K562 (cell line): ENCODE results near the gene HOXA10. TPM values are rescaled to one million over a fixed set of nuclear protein-coding genes. Genes with fewer than 3 reads are reported as not detected.

Experiments used
- ATAC-seq: fragments of 200-7000 bp; cut with Tn5 transposase; 3 replicates; pipeline ENCODE4 v1.9.1; 2020; ENCODE audit warnings: moderate library complexity
- BruUV-seq: library from RNA; stranded (reverse); fragments of 400-500 nt; replicated peaks from 2 replicates; lab custom pipeline; 2021; lab: Mats Ljungman, UMichigan
- CTCF ChIA-PET: fragments of 300-600 bp; formaldehyde crosslinking; extraction: SDS; loops from one replicate; lab custom pipeline; 2021; ENCODE audit warnings: low intra/inter-chr PET ratio; lab: Yijun Ruan, JAX
- POLR2A ChIA-PET: fragments of 300-600, 350-650 bp; sonication (Branson Sonifier 250); formaldehyde crosslinking; extraction: SDS; loops from one replicate; lab custom pipeline; 2021; ENCODE audit warnings: antibody characterized with exemption, inconsistent platforms; lab: Yijun Ruan, JAX
- DNase-seq, 4 experiments: peaks; one replicate each; pipeline versions ENCODE4 v3.0.0 to v3.0.0-alpha.2; 2011 to 2018; ENCODE audit warnings: low spot score in 3 of 4, mixed read lengths in 3 of 4; ENCODE audit errors: extremely low read depth in 1 of 4
- FAIRE-seq: peaks from 2 replicates; lab custom pipeline; 2011; peaks lifted over from hg19 to GRCh38; lab: Jason Lieb, UNC
- H2AFZ ChIP-seq: 2 replicates; pipeline ENCODE4 v1.6.0; 2011; ENCODE audit warnings: low read depth, low read length, control low read depth, inconsistent platforms
- H3K27ac ChIP-seq: fragments of 200-600 bp; 3 replicates; pipeline ENCODE4 v1.8.0; 2011; ENCODE audit warnings: low read depth, mild to moderate bottlenecking, control low read depth, inconsistent platforms, low read length, moderate library complexity, mixed read lengths; ENCODE audit errors: extremely low read depth
- H3K27me3 ChIP-seq, 2 experiments: fragments of 300-600 bp in 1 of 2; 2 replicates in 1 of 2; 3 replicates in 1 of 2; pipeline versions ENCODE4 v1.6.0 to v1.8.0; 2011; ENCODE audit warnings: inconsistent platforms in 2 of 2, low read length in 2 of 2, mild to moderate bottlenecking in 1 of 2, mixed read lengths in 1 of 2, moderate library complexity in 1 of 2; ENCODE audit not compliant: control insufficient read depth in 2 of 2, insufficient read depth in 2 of 2
- H3K36me3 ChIP-seq: fragments of 300-600 bp; 3 replicates; pipeline ENCODE4 v1.8.0; 2011; ENCODE audit warnings: mild to moderate bottlenecking, low read length, inconsistent platforms; ENCODE audit not compliant: control insufficient read depth, insufficient read depth
- H3K4me1 ChIP-seq, 2 experiments: fragments of 200-600 bp in 1 of 2; replicated peaks in 1 of 2; 2 replicates in 1 of 2; 3 replicates in 1 of 2; pipeline versions ENCODE4 v1.5.1 to v1.8.0; 2011; ENCODE audit warnings: inconsistent platforms in 2 of 2, low read length in 2 of 2, mild to moderate bottlenecking in 1 of 2, mixed read lengths in 1 of 2, moderate library complexity in 1 of 2; ENCODE audit not compliant: control insufficient read depth in 2 of 2, insufficient read depth in 2 of 2
- H3K4me2 ChIP-seq: 2 replicates; pipeline ENCODE4 v1.6.1; 2011; ENCODE audit warnings: low read length, control low read depth, inconsistent platforms, mixed read lengths; ENCODE audit not compliant: insufficient read depth
- H3K4me3 ChIP-seq: fragments of 200-600 bp; sonication (generic), shearing (Covaris generic); 2 replicates; pipeline ENCODE4 v1.5.1; 2016; ENCODE audit warnings: control low read depth, inconsistent platforms
- H3K79me2 ChIP-seq: fragments of 200-600 bp; 3 replicates; pipeline ENCODE4 v1.8.0; 2011; ENCODE audit warnings: low read length, inconsistent platforms; ENCODE audit not compliant: control insufficient read depth, insufficient read depth
- H3K9ac ChIP-seq, 2 experiments: 2 replicates each; pipeline versions ENCODE4 v1.6.0 to v1.6.1; 2011; ENCODE audit warnings: low read depth in 2 of 2, low read length in 2 of 2, control low read depth in 1 of 2, inconsistent platforms in 1 of 2, mild to moderate bottlenecking in 1 of 2, mixed read lengths in 1 of 2; ENCODE audit not compliant: insufficient read depth in 1 of 2
- H3K9me1 ChIP-seq: one replicate; pipeline ENCODE4 v1.6.0; 2011; ENCODE audit warnings: inconsistent platforms, mild to moderate bottlenecking, low read length, moderate library complexity; ENCODE audit not compliant: control insufficient read depth, insufficient read depth
- H3K9me3 ChIP-seq: replicated peaks from 2 replicates; pipeline ENCODE4 v1.5.1; 2011; ENCODE audit warnings: low read depth, low read length, inconsistent platforms; ENCODE audit not compliant: control insufficient read depth, insufficient read depth
- H4K20me1 ChIP-seq: replicated peaks from 2 replicates; pipeline ENCODE4 v1.6.1; 2011; ENCODE audit warnings: low read length, inconsistent platforms, mixed read lengths; ENCODE audit not compliant: control insufficient read depth, insufficient read depth
- CHD4 ChIP-seq: fragments of 200-600 bp; sonication (generic); IDR thresholded peaks from 3 replicates; pipeline ENCODE4 v1.6.1; 2012; ENCODE audit warnings: low read depth, mild to moderate bottlenecking, mixed read lengths, low read length, inconsistent platforms; ENCODE audit not compliant: insufficient read depth, insufficient replicate concordance, poor library complexity, severe bottlenecking
- GATA2 ChIP-seq: sonication (generic); formaldehyde crosslinking; IDR thresholded peaks from 2 replicates; pipeline ENCODE4 v1.4.0; 2020; ENCODE audit warnings: mild to moderate bottlenecking, missing genetic modification reagents
- WGBS: fragments of 100-300 bp; shearing (Covaris generic); methylation state at CpG from one replicate; pipeline ENCODE4 v1.1.6; 2016; ENCODE audit warnings: low coverage, mixed read lengths; ENCODE audit not compliant: insufficient coverage; ENCODE audit errors: missing lambda C conversion rate; 5-methylcytosine and 5-hydroxymethylcytosine counted together
- in situ Hi-C: fragments of 300-500 bp; cut with MboI; formaldehyde crosslinking; loops from 4 replicates; pipeline ENCODE4 v1.15.0; 2018; ENCODE audit warnings: inconsistent platforms, mixed read lengths
- intact Hi-C: fragments of 100-400 bp; cut with micrococcal nuclease; formaldehyde crosslinking; loops from 2 replicates; pipeline ENCODE4 v1.14.2; 2022
- polyA plus RNA-seq, 8 experiments: library from polyadenylated mRNA; depleted of rRNA in 4 of 8; stranded (reverse) in 5 of 8; unstranded in 3 of 8; fragments of >200 nt; fragmentation: Nextera tagmentation in 2 of 8; fragmentation: Illumina TruSeq in 1 of 8; extraction: Ambion mirVana in 2 of 8; extraction: Trizol in 1 of 8; gene quantifications; 2 replicates each; pipeline versions ENCODE4 v1.2.1 to v1.2.3, GENCODE V29; 2011 to 2014; ENCODE audit warnings: inconsistent platforms in 1 of 8, missing spikeins in 1 of 8
- total RNA-seq, 7 experiments: library from RNA; depleted of rRNA in 6 of 7; stranded (reverse); fragments of >200 nt in 6 of 7; fragmentation: Illumina TruSeq in 2 of 7; extraction: Trizol in 2 of 7; gene quantifications; 2 replicates each; pipeline versions ENCODE4 v1.2.1 to v1.2.3, GENCODE V29; 2011 to 2021; ENCODE audit warnings: low replicate concordance in 1 of 7
- TF ChIP-seq, protein P1 (sequence below), 2 experiments: fragments of 450-650 bp; formaldehyde crosslinking in 1 of 2; IDR thresholded peaks; 2 replicates each; pipeline versions ENCODE4 v1.4.0 to v1.6.1; 2014 to 2020; ENCODE audit warnings: mild to moderate bottlenecking in 2 of 2, borderline replicate concordance in 1 of 2, low read depth in 1 of 2

Gene HOXA10
- total and polyA plus RNA-seq, 9 of the 15 experiments (the other 6 are each of a cell fraction or from before 2014, with no cell fraction given) = not detected

DNA sequence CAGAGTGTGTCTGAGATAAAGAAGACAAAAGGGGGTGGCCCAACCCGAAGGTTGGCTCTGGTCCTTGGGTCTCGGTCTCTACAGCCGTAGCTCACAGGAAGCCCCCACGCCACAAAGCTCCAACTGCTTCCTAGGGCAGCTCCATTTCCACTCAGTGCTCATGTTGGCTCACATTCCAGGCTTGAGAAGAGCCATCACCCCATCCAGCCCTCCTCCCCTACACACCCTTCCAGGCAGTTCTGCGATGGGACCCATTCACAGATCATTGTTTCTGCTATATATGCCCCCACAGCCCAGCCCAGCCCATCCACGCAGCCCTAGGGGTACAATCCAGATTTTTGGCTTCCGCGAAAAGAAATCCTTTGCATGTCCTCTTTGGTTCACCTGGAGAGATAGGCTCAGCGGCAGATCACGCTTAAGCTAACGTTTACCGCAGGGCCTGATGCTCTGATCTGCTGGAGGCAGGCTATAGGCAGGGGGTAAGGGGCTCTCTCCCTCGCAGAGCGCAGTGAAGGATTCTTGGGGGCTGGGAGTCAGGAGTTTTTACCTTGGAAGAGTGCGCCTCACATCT, 17.1 kb upstream of the HOXA10 start:
- intact Hi-C loops (no loop called here), in situ Hi-C loops (no loop called here)
- no peak for ATAC-seq
- Histone ChIP-seq H3K79me2 (no peaks in the 10 kb centered on the region), H3K4me1 (peaks cover 0 to 18% of the 10 kb centered on the region in 2 experiments; a peak in 2 of 5 replicates), H3K27ac (no peak overlapping the region), H3K9me1 (no peaks in the 10 kb centered on the region), H4K20me1 (no peaks in the 10 kb centered on the region), H3K36me3 (no peaks in the 10 kb centered on the region), H3K4me2 (no peak overlapping the region), H3K9ac (no peak overlapping the region), H3K4me3 (no peak overlapping the region), H3K9me3 (no peaks in the 10 kb centered on the region), H3K27me3 (peaks cover 34 to 62% of the 10 kb centered on the region in 2 experiments), H2AFZ (no peak overlapping the region)
- FAIRE-seq = no peak
- no TSS peak for BruUV-seq
- ChIA-PET CTCF (no interaction called here), POLR2A (no interaction called here)
- WGBS = 5% methylated on average over 15 of the region's 15 CpGs
- no peak for DNase-seq
- TF ChIP-seq GATA2 (CRISPR knock-in tag) (no peak), CHD4 (no peak)
- TF ChIP-seq, protein P1, sequence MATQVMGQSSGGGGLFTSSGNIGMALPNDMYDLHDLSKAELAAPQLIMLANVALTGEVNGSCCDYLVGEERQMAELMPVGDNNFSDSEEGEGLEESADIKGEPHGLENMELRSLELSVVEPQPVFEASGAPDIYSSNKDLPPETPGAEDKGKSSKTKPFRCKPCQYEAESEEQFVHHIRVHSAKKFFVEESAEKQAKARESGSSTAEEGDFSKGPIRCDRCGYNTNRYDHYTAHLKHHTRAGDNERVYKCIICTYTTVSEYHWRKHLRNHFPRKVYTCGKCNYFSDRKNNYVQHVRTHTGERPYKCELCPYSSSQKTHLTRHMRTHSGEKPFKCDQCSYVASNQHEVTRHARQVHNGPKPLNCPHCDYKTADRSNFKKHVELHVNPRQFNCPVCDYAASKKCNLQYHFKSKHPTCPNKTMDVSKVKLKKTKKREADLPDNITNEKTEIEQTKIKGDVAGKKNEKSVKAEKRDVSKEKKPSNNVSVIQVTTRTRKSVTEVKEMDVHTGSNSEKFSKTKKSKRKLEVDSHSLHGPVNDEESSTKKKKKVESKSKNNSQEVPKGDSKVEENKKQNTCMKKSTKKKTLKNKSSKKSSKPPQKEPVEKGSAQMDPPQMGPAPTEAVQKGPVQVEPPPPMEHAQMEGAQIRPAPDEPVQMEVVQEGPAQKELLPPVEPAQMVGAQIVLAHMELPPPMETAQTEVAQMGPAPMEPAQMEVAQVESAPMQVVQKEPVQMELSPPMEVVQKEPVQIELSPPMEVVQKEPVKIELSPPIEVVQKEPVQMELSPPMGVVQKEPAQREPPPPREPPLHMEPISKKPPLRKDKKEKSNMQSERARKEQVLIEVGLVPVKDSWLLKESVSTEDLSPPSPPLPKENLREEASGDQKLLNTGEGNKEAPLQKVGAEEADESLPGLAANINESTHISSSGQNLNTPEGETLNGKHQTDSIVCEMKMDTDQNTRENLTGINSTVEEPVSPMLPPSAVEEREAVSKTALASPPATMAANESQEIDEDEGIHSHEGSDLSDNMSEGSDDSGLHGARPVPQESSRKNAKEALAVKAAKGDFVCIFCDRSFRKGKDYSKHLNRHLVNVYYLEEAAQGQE (IDR thresholded peaks at IDR 0.05; ENCODE audit: borderline replicate concordance) = no peak
- TF ChIP-seq, protein P1 (CRISPR knock-in tag; IDR thresholded peaks at IDR 0.05; ENCODE audit: low read depth) = no peak
